HCT116 (cell line): ENCODE measurements around the gene IL17RA. TPM values are rescaled to one million over a fixed set of nuclear protein-coding genes. Genes with fewer than 3 reads are reported as not detected.
"Not testable (repeated sequence)": the region's sequence is repeated elsewhere in the genome, so short reads cannot be mapped to it uniquely, and the experiment has no call there.

Source experiments
- ATAC-seq: fragments of 200-7000 bp; cut with Tn5 transposase; 2 replicates; pipeline ENCODE4 v1.9.1; 2020; ENCODE audit warnings: mild to moderate bottlenecking, moderate library complexity
- BruUV-seq: library from RNA; stranded (reverse); fragments of 400-500 nt; replicated peaks from 2 replicates; lab custom pipeline; 2021; lab: Mats Ljungman, UMichigan
- CTCF ChIA-PET: fragments of 300-600 bp; sonication (Branson Sonifier 250); formaldehyde crosslinking; loops from one replicate; lab custom pipeline; 2021; ENCODE audit warnings: antibody characterized with exemption; lab: Charles Lee
- POLR2A ChIA-PET: fragments of 300-600, 350-600 bp; sonication (Branson Sonifier 250); formaldehyde crosslinking; loops from one replicate; lab custom pipeline; 2021; ENCODE audit warnings: antibody characterized with exemption; lab: Charles Lee
- RAD21 ChIA-PET, 2 experiments: fragments of 300-600 bp; sonication (Branson Sonifier 250); formaldehyde crosslinking; loops; one replicate each; lab custom pipeline; 2023; ENCODE audit warnings: low total read pairs in 2 of 2; ENCODE audit not compliant: uncharacterized antibody in 2 of 2, unreplicated experiment in 2 of 2, low non-redundant PET in 1 of 2; lab: Charles Lee
- DNase-seq: peaks from one replicate; pipeline ENCODE4 v3.0.0-alpha.2; 2010; ENCODE audit warnings: low read depth, low spot score
- H2AFZ ChIP-seq: fragments of 200-600 bp; shearing (Covaris generic), sonication (generic); 2 replicates; pipeline ENCODE4 v1.6.1; 2017; ENCODE audit warnings: low read depth, mixed run types, mixed read lengths, antibody characterized with exemption, low read length; ENCODE audit not compliant: poor library complexity, severe bottlenecking
- H3K27ac ChIP-seq: 2 replicates; pipeline ENCODE4 v1.5.1; 2012; ENCODE audit warnings: low read depth, low read length
- H3K27me3 ChIP-seq: fragments of 200-600 bp; sonication (generic); 2 replicates; pipeline ENCODE4 v1.6.1; 2016; ENCODE audit warnings: mixed run types, low read length, mixed read lengths; ENCODE audit not compliant: insufficient read depth
- H3K36me3 ChIP-seq, 2 experiments: fragments of 200-500 bp in 1 of 2; fragments of 200-600 bp in 1 of 2; sonication (Bioruptor generic) in 1 of 2; sonication (generic) in 1 of 2; 2 replicates each; pipeline versions ENCODE4 v1.5.1 to v1.6.1; 2014 to 2016; ENCODE audit warnings: low read length in 2 of 2, inconsistent platforms in 1 of 2, mixed read lengths in 1 of 2, mixed run types in 1 of 2; ENCODE audit not compliant: insufficient read depth in 2 of 2, control insufficient read depth in 1 of 2
- H3K4me1 ChIP-seq, 2 experiments: fragments of 200-600 bp in 1 of 2; sonication (generic) in 1 of 2; 2 replicates each; pipeline versions ENCODE4 v1.5.1 to v1.6.1; 2012 to 2017; ENCODE audit warnings: low read length in 2 of 2, inconsistent platforms in 1 of 2, mild to moderate bottlenecking in 1 of 2, mixed read lengths in 1 of 2, mixed run types in 1 of 2, moderate library complexity in 1 of 2; ENCODE audit not compliant: insufficient read depth in 2 of 2, control insufficient read depth in 1 of 2
- H3K4me2 ChIP-seq: fragments of 200-600 bp; sonication (generic); 2 replicates; pipeline ENCODE4 v1.6.1; 2017; ENCODE audit warnings: mixed run types, low read length, mixed read lengths
- H3K4me3 ChIP-seq, 2 experiments: fragments of 200-600 bp in 1 of 2; sonication (generic) in 1 of 2; replicated peaks in 1 of 2; 2 replicates each; pipeline ENCODE4 v1.5.1; 2011 to 2016; ENCODE audit warnings: low read length in 2 of 2, control low read depth in 1 of 2, low read depth in 1 of 2, mild to moderate bottlenecking in 1 of 2, mixed read lengths in 1 of 2, mixed run types in 1 of 2
- H3K79me2 ChIP-seq: fragments of 200-600 bp; sonication (generic); 2 replicates; pipeline ENCODE4 v1.6.1; 2017; ENCODE audit warnings: mild to moderate bottlenecking, mixed run types, low read length, moderate library complexity, mixed read lengths; ENCODE audit not compliant: insufficient read depth
- H3K9ac ChIP-seq: fragments of 200-600 bp; sonication (generic); 2 replicates; pipeline ENCODE4 v1.6.1; 2016; ENCODE audit warnings: low read length, mixed read lengths
- H3K9me2 ChIP-seq: fragments of 200-600 bp; sonication (generic), shearing (Covaris generic); 2 replicates; pipeline ENCODE4 v1.6.1; 2017; ENCODE audit warnings: mixed run types, mild to moderate bottlenecking, moderate library complexity; ENCODE audit not compliant: insufficient read depth
- H3K9me3 ChIP-seq, 2 experiments: fragments of 200-500 bp in 1 of 2; fragments of 200-600 bp in 1 of 2; sonication (Bioruptor generic) in 1 of 2; sonication (generic) in 1 of 2; 2 replicates each; pipeline ENCODE4 v1.6.1; 2014 to 2017; ENCODE audit warnings: low read length in 2 of 2, mixed read lengths in 2 of 2, inconsistent platforms in 1 of 2, low read depth in 1 of 2, mild to moderate bottlenecking in 1 of 2, mixed run types in 1 of 2, moderate library complexity in 1 of 2; ENCODE audit not compliant: control insufficient read depth in 1 of 2, insufficient read depth in 1 of 2
- H4K20me1 ChIP-seq: fragments of 200-600 bp; sonication (generic), shearing (Covaris generic); 2 replicates; pipeline ENCODE4 v1.6.1; 2017; ENCODE audit warnings: mixed run types, mild to moderate bottlenecking, moderate library complexity; ENCODE audit not compliant: insufficient read depth
- CEBPB ChIP-seq: IDR thresholded peaks from 2 replicates; pipeline ENCODE4 v1.6.1; 2012; ENCODE audit warnings: low read depth
- POLR2A ChIP-seq: IDR thresholded peaks from 2 replicates; pipeline ENCODE4 v1.7.0; 2011; ENCODE audit warnings: borderline replicate concordance; ENCODE audit not compliant: insufficient read depth, insufficient read length; ENCODE audit errors: extremely low read depth
- intact Hi-C: fragments of 100-400 bp; cut with micrococcal nuclease; formaldehyde crosslinking; loops from 2 replicates; pipeline ENCODE4 v1.10.0; 2022
- total RNA-seq: library from RNA; stranded (reverse); gene quantifications from one replicate; pipeline ENCODE4 v1.2.1, GENCODE V29; 2021; ENCODE audit not compliant: unreplicated experiment
- TF ChIP-seq, protein P1 (sequence below): IDR thresholded peaks from 2 replicates; pipeline ENCODE4 v1.6.1; 2012; ENCODE audit warnings: low read depth
- TF ChIP-seq, protein P2 (sequence below), 3 experiments: fragments of 200-600 bp in 1 of 3; sonication (generic) in 1 of 3; IDR thresholded peaks in 2 of 3; conservative IDR thresholded peaks in 1 of 3; 2 replicates each; pipeline ENCODE4 v1.5.1; 2012 to 2017; ENCODE audit warnings: low read depth in 2 of 3, low read length in 2 of 3, antibody characterized with exemption in 1 of 3, borderline replicate concordance in 1 of 3, control low read depth in 1 of 3, mild to moderate bottlenecking in 1 of 3, mixed read lengths in 1 of 3, mixed run types in 1 of 3, moderate library complexity in 1 of 3; ENCODE audit not compliant: insufficient read depth in 1 of 3

The IL17RA gene
- total RNA-seq, 1 experiment from 2014 or later: 17.3 TPM

DNA sequence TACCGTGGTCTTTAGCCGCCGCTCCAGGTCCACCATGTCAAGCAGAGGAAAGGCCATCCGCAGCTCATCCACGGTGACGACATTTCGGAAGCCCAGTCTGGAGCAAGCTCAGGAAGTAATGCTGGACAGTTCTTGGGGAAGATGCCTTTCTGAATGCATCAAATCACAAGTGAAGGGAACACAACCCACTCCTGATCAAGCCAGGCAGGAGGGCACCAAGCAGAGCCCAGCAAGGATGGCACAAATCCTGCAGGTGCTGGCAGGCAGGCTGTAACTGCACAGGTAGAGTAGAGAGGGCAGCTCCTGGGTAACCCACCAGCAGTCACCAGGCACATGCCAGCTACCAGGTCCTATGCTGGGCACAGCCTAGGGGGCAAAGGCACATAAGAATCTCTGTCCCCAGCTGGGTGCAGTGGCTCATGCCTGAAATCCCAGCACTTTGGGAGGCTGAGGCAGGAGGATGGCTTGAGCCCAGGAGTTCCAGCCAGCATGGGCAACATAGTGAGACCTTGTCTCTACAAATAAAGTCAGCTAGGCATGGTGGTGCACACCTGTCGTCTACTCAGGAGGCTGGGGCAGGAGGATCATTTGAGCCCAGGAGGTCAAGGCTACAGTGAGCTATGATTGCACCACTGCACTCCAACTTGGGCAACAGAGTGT lies 60.4 kb downstream of the IL17RA start (continued):
- TF ChIP-seq, protein P1, sequence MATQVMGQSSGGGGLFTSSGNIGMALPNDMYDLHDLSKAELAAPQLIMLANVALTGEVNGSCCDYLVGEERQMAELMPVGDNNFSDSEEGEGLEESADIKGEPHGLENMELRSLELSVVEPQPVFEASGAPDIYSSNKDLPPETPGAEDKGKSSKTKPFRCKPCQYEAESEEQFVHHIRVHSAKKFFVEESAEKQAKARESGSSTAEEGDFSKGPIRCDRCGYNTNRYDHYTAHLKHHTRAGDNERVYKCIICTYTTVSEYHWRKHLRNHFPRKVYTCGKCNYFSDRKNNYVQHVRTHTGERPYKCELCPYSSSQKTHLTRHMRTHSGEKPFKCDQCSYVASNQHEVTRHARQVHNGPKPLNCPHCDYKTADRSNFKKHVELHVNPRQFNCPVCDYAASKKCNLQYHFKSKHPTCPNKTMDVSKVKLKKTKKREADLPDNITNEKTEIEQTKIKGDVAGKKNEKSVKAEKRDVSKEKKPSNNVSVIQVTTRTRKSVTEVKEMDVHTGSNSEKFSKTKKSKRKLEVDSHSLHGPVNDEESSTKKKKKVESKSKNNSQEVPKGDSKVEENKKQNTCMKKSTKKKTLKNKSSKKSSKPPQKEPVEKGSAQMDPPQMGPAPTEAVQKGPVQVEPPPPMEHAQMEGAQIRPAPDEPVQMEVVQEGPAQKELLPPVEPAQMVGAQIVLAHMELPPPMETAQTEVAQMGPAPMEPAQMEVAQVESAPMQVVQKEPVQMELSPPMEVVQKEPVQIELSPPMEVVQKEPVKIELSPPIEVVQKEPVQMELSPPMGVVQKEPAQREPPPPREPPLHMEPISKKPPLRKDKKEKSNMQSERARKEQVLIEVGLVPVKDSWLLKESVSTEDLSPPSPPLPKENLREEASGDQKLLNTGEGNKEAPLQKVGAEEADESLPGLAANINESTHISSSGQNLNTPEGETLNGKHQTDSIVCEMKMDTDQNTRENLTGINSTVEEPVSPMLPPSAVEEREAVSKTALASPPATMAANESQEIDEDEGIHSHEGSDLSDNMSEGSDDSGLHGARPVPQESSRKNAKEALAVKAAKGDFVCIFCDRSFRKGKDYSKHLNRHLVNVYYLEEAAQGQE: no peak
- TF ChIP-seq CEBPB (no peak), POLR2A (no peak)
- TF ChIP-seq, protein P2, sequence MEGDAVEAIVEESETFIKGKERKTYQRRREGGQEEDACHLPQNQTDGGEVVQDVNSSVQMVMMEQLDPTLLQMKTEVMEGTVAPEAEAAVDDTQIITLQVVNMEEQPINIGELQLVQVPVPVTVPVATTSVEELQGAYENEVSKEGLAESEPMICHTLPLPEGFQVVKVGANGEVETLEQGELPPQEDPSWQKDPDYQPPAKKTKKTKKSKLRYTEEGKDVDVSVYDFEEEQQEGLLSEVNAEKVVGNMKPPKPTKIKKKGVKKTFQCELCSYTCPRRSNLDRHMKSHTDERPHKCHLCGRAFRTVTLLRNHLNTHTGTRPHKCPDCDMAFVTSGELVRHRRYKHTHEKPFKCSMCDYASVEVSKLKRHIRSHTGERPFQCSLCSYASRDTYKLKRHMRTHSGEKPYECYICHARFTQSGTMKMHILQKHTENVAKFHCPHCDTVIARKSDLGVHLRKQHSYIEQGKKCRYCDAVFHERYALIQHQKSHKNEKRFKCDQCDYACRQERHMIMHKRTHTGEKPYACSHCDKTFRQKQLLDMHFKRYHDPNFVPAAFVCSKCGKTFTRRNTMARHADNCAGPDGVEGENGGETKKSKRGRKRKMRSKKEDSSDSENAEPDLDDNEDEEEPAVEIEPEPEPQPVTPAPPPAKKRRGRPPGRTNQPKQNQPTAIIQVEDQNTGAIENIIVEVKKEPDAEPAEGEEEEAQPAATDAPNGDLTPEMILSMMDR (IDR thresholded peaks at IDR 0.05 in 2 of 3, conservative IDR thresholded peaks at IDR 0.05 in 1 of 3; ENCODE audit: borderline replicate concordance in 1 of 3, insufficient read depth in 1 of 3, low read depth in 2 of 3, low read length in 2 of 3): no peak

DNA sequence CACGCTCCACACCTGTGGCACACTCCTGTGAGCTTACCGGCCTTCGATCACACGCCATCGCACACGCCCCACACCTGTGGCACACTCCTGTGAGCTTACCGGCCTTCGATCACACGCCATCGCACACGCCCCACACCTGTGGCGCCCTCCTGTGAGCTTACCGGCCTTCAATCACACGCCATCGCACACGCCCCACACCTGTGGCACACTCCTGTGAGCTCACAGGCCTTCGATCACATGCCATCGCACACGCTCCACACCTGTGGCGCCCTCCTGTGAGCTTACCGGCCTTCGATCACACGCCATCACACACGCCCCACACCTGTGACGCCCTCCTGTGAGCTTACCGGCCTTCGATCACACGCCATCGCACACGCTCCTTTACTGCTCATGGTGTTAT lies 62.7 kb downstream of the IL17RA start:
- H2AFZ ChIP-seq, H3K9me2 ChIP-seq, H3K27me3 ChIP-seq, BruUV-seq, RAD21 ChIA-PET, H3K27ac ChIP-seq, DNase-seq, H3K9ac ChIP-seq, H3K4me1 ChIP-seq, intact Hi-C loops, CTCF ChIA-PET, H3K4me3 ChIP-seq, H3K9me3 ChIP-seq, H3K4me2 ChIP-seq, ATAC-seq, H4K20me1 ChIP-seq: not testable (repeated sequence)
- peaks cover 13 to 22% of the 10 kb centered on the region in 2 experiments; a peak in 3 of 4 replicates for H3K36me3 ChIP-seq
- peaks cover 49% of the 10 kb centered on the region for H3K79me2 ChIP-seq
- POLR2A ChIA-PET: interaction anchor here (0.8 kb wide), 1 partner anchor 325 kb away, joined by 3 read pairs; no protein-coding TSS in a partner anchor
